Right hindlimb (tissue), 1 donor: ENCODE data around the gene AQP2.

Experiments used
- DNase-seq: peaks from one replicate; pipeline ENCODE4 v3.0.0-alpha.2; 2018

AQP2 gene

GRCh38 chr12:49957570-49957967 lies 7.0 kb downstream of the AQP2 start:
- no peak for DNase-seq

- no peak for DNase-seq
These were observed 9.3 kb downstream of the AQP2 start for GRCh38 chr12:49959685-49960473.

GRCh38 chr12:49960474-49961110 lies 10.1 kb downstream of the AQP2 start:
- DNase-seq = no peak

GRCh38 chr12:49961111-49961922 lies 10.8 kb downstream of the AQP2 start, which contains the start of gene AQP5:
TSS of gene AQP5 (plus strand) at chr12:49961872. CDS start at chr12:49962018, 146 bp downstream.
- no peak for DNase-seq

GRCh38 chr12:49961993-49962764 lies 11.6 kb downstream of the AQP2 start:
- no peak for DNase-seq

- DNase-seq = no peak
These were observed 12.6 kb downstream of the AQP2 start for GRCh38 chr12:49962861-49963765.

- no peak for DNase-seq
These were observed 13.7 kb downstream of the AQP2 start for GRCh38 chr12:49963976-49964815.

GRCh38 chr12:49964849-49965624 lies 14.5 kb downstream of the AQP2 start:
- DNase-seq = no peak

- DNase-seq = no peak
These were observed 15.3 kb downstream of the AQP2 start for GRCh38 chr12:49965836-49966235.

GRCh38 chr12:49966511-49967041 lies 16.0 kb downstream of the AQP2 start:
- DNase-seq = no peak

- DNase-seq = peak; percentile 92
These were observed 16.7 kb downstream of the AQP2 start for GRCh38 chr12:49967042-49967776.

- no peak for DNase-seq
These were observed 17.3 kb downstream of the AQP2 start for GRCh38 chr12:49967777-49968250.

GRCh38 chr12:49968471-49968870 lies 17.9 kb downstream of the AQP2 start:
- DNase-seq = no peak

- no peak for DNase-seq
These were observed 18.5 kb downstream of the AQP2 start for GRCh38 chr12:49969027-49969426.

- DNase-seq = no peak
These were observed 19.3 kb downstream of the AQP2 start for GRCh38 chr12:49969651-49970429.

- DNase-seq = no peak
These were observed 20.1 kb downstream of the AQP2 start for GRCh38 chr12:49970658-49971057.

- DNase-seq = no peak
These were observed 20.6 kb downstream of the AQP2 start for GRCh38 chr12:49971141-49971540.

- DNase-seq = no peak
These were observed 21.6 kb downstream of the AQP2 start for GRCh38 chr12:49972129-49972528.
